Measurements from ENCODE around the gene CYP19A1. TPM values are rescaled to one million over a fixed set of nuclear protein-coding genes. Genes with fewer than 3 reads are reported as not detected.

Gene CYP19A1
- total RNA-seq = under 1 TPM in 1 of 5 donors, not detected in 4; 0.18 TPM
- polyA plus RNA-seq = 1 to 10 TPM in 1 of 3 donors, under 1 TPM in 1, not detected in 1; 0.35 to 2.7 TPM
- long read RNA-seq, donor 1, partial matches to known transcripts = 0 of 1 reads
- long read RNA-seq, donor 1, other reads (novel, unspliced or antisense) = 0 of 1 reads
- long read RNA-seq, donor 2 = 0 reads
- long read RNA-seq, donor 3 = 0 reads
- long read RNA-seq, donor 4 = 0 reads
- long read RNA-seq, donor 5 = 0 reads
- long read RNA-seq, donor 6 = 0 reads
- long read RNA-seq, donor 7 = 0 reads
- long read RNA-seq, donor 8 = 0 reads
- long read RNA-seq, donor 9 = 0 reads
- long read RNA-seq, donor 10 = 0 reads

DNA sequence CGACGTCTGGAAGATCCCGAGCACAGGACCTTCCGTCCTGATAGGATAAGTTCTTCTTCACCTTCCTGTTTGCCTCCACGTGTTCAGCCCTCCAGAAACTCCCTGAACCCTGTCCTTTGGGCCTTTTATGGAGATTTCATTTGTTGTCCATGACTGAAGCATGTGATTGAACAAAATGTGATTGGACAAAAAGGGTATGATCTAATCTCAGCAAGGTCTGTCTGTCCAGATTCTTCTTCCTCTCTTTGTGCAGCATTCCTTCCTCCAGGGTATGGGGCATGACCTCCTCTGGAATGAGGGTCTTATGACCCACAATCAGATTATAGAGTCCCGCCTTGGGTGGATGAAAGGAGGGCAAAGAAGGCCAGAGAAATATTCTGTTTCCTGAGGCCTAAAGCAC is at the start of gene CYP19A1:
Gene CYP19A1, minus strand, starts transcription at position 101 of the 400 bp plus-strand sequence. CDS start 95,684 bp downstream, outside the sequence.
- TF ChIP-seq POLR2AphosphoS5 (IDR thresholded peaks at IDR 0.05) = no peak
- TF ChIP-seq POLR2A (IDR thresholded peaks at IDR 0.05) = no peak
- TF ChIP-seq, protein P1, sequence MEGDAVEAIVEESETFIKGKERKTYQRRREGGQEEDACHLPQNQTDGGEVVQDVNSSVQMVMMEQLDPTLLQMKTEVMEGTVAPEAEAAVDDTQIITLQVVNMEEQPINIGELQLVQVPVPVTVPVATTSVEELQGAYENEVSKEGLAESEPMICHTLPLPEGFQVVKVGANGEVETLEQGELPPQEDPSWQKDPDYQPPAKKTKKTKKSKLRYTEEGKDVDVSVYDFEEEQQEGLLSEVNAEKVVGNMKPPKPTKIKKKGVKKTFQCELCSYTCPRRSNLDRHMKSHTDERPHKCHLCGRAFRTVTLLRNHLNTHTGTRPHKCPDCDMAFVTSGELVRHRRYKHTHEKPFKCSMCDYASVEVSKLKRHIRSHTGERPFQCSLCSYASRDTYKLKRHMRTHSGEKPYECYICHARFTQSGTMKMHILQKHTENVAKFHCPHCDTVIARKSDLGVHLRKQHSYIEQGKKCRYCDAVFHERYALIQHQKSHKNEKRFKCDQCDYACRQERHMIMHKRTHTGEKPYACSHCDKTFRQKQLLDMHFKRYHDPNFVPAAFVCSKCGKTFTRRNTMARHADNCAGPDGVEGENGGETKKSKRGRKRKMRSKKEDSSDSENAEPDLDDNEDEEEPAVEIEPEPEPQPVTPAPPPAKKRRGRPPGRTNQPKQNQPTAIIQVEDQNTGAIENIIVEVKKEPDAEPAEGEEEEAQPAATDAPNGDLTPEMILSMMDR (IDR thresholded peaks at IDR 0.05) = no peak
- H3K27ac ChIP-seq = no peak within 1 kb of the TSS
- WGBS, 5 donors = 78 to 89% (median 86%) methylated on average over 6 of the region's 6 CpGs

DNA sequence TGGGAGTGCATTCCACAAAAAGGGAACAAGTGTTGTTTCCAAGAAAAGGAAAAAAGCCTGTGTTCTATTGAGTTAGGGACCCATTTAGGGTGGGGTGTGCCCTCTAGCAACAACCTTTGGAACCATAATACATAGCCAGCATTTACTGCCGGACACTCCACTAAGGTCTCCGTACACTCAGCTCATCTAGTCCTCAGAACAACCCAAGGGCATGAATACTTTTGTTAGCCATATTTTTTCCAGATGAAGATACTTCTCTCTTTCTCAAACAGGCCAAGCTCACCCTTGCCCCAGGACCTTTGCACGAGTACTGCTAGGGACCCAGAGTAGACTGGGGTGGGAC is 49.3 kb upstream of the CYP19A1 start:
- no peak for DNase-seq
- 86 to 100% (median 94%) methylated on average over 3 of the region's 3 CpGs for WGBS, 5 donors
- intact Hi-C loops (cut with DNase I; ENCODE audit: low total_unique reads) = loop anchor here (10.0 kb wide), 2 partner anchors 173 to 223 kb away; no protein-coding TSS in a partner anchor

More for the DNA sequence above, at the start of gene CYP19A1:
- Histone ChIP-seq H3K27me3 (peaks cover 0 to 31% (median 19%) of the 10 kb centered on the region in 3 donors), H3K4me1 (peaks cover 10 to 58% (median 19%) of the 10 kb centered on the region in 4 donors), H3K4me3 (no peak within 1 kb of the TSS), H3K9me3 (no peaks in the 10 kb centered on the region), H3K36me3 (no peaks in the 10 kb centered on the region)
- DNase-seq = no peak
- intact Hi-C loops (cut with DNase I; ENCODE audit: low total_unique reads) = no loop called here

DNA sequence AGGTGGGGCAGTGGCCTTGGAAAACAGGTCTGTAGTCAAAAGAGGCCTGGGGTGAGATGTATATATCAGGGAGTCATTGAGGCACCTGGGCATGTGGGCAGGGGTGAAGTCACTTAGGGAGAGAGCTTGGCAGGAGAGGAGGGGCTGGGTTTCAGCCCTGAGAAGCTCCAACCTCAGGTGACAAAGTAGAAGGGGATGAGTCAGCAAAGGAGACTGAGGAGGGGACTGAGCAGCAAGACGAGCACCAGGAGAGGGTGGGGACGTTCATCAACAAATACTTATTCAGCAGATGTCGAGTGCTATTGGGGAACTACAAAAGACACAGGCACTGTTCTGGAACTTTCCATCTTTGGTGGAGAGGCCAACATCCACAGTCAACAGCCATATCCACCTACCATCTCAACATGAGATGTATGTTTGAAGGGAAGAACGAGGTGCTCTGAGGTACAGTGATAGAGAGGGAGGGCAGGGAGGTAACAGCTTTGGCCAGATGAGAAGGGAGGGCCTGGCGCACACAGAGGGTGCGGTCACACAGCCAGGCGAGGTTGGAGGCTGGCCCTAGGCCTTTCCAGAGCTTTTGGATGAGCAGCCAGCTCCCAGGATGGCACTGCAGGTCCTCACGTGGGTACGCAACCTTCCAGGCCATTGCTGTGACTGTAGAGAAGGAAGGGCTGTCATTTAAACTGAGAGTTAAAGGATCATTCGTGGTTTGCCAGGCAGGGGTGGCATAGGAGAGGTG is 48.7 kb upstream of the CYP19A1 start:
- Histone ChIP-seq H3K27me3 (peaks cover 0 to 15% (median 0%) of the 10 kb centered on the region in 3 donors), H3K27ac (no peak overlapping the region), H3K36me3 (no peaks in the 10 kb centered on the region), H3K9me3 (no peaks in the 10 kb centered on the region), H3K4me1 (no peaks in the 10 kb centered on the region), H3K4me3 (no peak overlapping the region)
- intact Hi-C loops (cut with DNase I; ENCODE audit: low total_unique reads) = loop anchor here (10.0 kb wide), 2 partner anchors 172 to 222 kb away; no protein-coding TSS in a partner anchor
- WGBS, 5 donors = 71 to 85% (median 77%) methylated on average over 9 to 10 of the region's 10 CpGs
- no peak for DNase-seq
- TF ChIP-seq EP300 (IDR thresholded peaks at IDR 0.05) (no peak), POLR2A (IDR thresholded peaks at IDR 0.05) (no peak), POLR2AphosphoS5 (IDR thresholded peaks at IDR 0.05) (no peak)
- TF ChIP-seq, protein P1 (IDR thresholded peaks at IDR 0.05) = no peak

More for the DNA sequence above, 49.3 kb upstream of the CYP19A1 start:
- Histone ChIP-seq H3K36me3 (no peaks in the 10 kb centered on the region), H3K4me1 (no peaks in the 10 kb centered on the region), H3K9me3 (no peaks in the 10 kb centered on the region), H3K4me3 (no peak overlapping the region), H3K27ac (no peak overlapping the region), H3K27me3 (peaks cover 0 to 15% (median 0%) of the 10 kb centered on the region in 3 donors)
- TF ChIP-seq, protein P1 (IDR thresholded peaks at IDR 0.05) = no peak
- TF ChIP-seq POLR2A (IDR thresholded peaks at IDR 0.05) (no peak), POLR2AphosphoS5 (IDR thresholded peaks at IDR 0.05) (no peak), EP300 (IDR thresholded peaks at IDR 0.05) (no peak)

DNA sequence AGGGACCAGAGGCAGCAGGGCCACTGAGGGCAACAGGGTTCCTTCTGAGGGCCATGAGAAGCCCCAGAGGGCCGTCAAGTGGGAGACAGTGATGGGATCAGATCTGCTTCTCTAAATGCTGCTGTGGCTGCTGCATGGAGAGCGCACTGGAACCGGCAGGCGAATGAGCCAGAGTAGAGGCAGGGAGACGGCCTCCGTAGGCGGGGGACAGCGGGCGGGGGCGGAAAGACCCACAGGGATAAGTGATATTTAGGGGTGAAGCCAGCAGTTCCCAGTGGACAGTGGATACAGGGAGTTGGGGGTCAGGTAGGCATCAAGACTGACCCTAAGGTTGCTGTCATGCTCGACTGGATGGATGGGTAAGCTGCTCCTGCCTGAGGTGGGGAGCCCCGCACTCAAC is 48.1 kb upstream of the CYP19A1 start:
- Histone ChIP-seq H3K27ac (no peak overlapping the region), H3K4me3 (no peak overlapping the region), H3K4me1 (no peaks in the 10 kb centered on the region), H3K36me3 (no peaks in the 10 kb centered on the region), H3K9me3 (no peaks in the 10 kb centered on the region), H3K27me3 (peaks cover 0 to 15% (median 0%) of the 10 kb centered on the region in 3 donors)
- WGBS, 5 donors = 82 to 93% (median 89%) methylated on average over 12 of the region's 12 CpGs
- no peak for DNase-seq
- TF ChIP-seq POLR2AphosphoS5 (IDR thresholded peaks at IDR 0.05) (no peak), EP300 (IDR thresholded peaks at IDR 0.05) (no peak), POLR2A (IDR thresholded peaks at IDR 0.05) (no peak)
- TF ChIP-seq, protein P1 (IDR thresholded peaks at IDR 0.05) = no peak
- intact Hi-C loops (cut with DNase I; ENCODE audit: low total_unique reads) = loop anchor here (10.0 kb wide), 2 partner anchors 172 to 222 kb away; no protein-coding TSS in a partner anchor
